Calu3 (cell line): Measurements from ENCODE around the gene WLS. TPM values are rescaled to one million over a fixed set of nuclear protein-coding genes. Genes with fewer than 3 reads are reported as not detected.

ENCODE experiments used
- BruUV-seq: library from RNA; stranded (reverse); fragments of 400-500 nt; replicated peaks from 2 replicates; lab custom pipeline; 2021; lab: Mats Ljungman, UMichigan
- CTCF ChIA-PET: fragments of 300-600 bp; sonication (Branson Sonifier 250); formaldehyde crosslinking; loops from one replicate; lab custom pipeline; 2022; ENCODE audit warnings: antibody characterized with exemption; lab: Charles Lee
- DNase-seq: peaks from one replicate; pipeline ENCODE4 v3.0.0; 2022
- H3K27ac Mint-ChIP-seq: one replicate; pipeline ENCODE4 v1.8.0; 2022; ENCODE audit warnings: mixed read lengths; ENCODE audit not compliant: unreplicated experiment
- H3K27me3 Mint-ChIP-seq: one replicate; pipeline ENCODE4 v1.8.0; 2022; ENCODE audit warnings: mixed read lengths; ENCODE audit not compliant: unreplicated experiment
- H3K36me3 Mint-ChIP-seq: one replicate; pipeline ENCODE4 v1.8.0; 2022; ENCODE audit warnings: mild to moderate bottlenecking, moderate library complexity, mixed read lengths; ENCODE audit not compliant: insufficient read depth, unreplicated experiment
- H3K4me1 Mint-ChIP-seq: one replicate; pipeline ENCODE4 v1.8.0; 2022; ENCODE audit warnings: mild to moderate bottlenecking, low read depth, mixed read lengths; ENCODE audit not compliant: unreplicated experiment
- H3K4me3 Mint-ChIP-seq: one replicate; pipeline ENCODE4 v1.8.0; 2022; ENCODE audit warnings: mild to moderate bottlenecking, low read depth, moderate library complexity, mixed read lengths; ENCODE audit not compliant: unreplicated experiment
- H3K9me3 Mint-ChIP-seq: one replicate; pipeline ENCODE4 v1.8.0; 2022; ENCODE audit warnings: low read depth, mixed read lengths; ENCODE audit not compliant: unreplicated experiment
- intact Hi-C: fragments of 100-400 bp; cut with micrococcal nuclease; formaldehyde crosslinking; loops from one replicate; pipeline ENCODE4 v1.10.0; 2022; ENCODE audit not compliant: unreplicated experiment
- total RNA-seq: library from RNA; stranded (reverse); gene quantifications from 2 replicates; pipeline ENCODE4 v1.2.3, GENCODE V29; 2022
- TF ChIP-seq, protein P1 (sequence below): fragments of 200-600 bp; IDR thresholded peaks from one replicate; pipeline ENCODE4 v1.8.0; 2022; ENCODE audit warnings: antibody characterized with exemption; ENCODE audit not compliant: unreplicated experiment

The WLS gene
- total RNA-seq, 1 experiment from 2014 or later, result 50.9 TPM

- intact Hi-C loops, result loop anchor here (2.0 kb wide), 1 partner anchor 29 kb away; no protein-coding TSS in a partner anchor
- peak; percentile 49 for DNase-seq
- BruUV-seq, result no TSS peak
- H3K4me1 Mint-ChIP-seq, result peaks cover 19% of the 10 kb centered on the region
- H3K9me3 Mint-ChIP-seq, result no peaks in the 10 kb centered on the region
- H3K27ac Mint-ChIP-seq, result peak overlapping the region; percentile 83
- peak overlapping the region; percentile 31 for H3K4me3 Mint-ChIP-seq
- CTCF ChIA-PET, result interaction anchor here (0.5 to 1.2 kb wide), 6 partner anchors 12 to 297 kb away, joined by 3 to 6 read pairs (median 3); partner anchors contain the start of gene WLS
- TF ChIP-seq, protein P1, sequence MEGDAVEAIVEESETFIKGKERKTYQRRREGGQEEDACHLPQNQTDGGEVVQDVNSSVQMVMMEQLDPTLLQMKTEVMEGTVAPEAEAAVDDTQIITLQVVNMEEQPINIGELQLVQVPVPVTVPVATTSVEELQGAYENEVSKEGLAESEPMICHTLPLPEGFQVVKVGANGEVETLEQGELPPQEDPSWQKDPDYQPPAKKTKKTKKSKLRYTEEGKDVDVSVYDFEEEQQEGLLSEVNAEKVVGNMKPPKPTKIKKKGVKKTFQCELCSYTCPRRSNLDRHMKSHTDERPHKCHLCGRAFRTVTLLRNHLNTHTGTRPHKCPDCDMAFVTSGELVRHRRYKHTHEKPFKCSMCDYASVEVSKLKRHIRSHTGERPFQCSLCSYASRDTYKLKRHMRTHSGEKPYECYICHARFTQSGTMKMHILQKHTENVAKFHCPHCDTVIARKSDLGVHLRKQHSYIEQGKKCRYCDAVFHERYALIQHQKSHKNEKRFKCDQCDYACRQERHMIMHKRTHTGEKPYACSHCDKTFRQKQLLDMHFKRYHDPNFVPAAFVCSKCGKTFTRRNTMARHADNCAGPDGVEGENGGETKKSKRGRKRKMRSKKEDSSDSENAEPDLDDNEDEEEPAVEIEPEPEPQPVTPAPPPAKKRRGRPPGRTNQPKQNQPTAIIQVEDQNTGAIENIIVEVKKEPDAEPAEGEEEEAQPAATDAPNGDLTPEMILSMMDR, result no peak
- H3K27me3 Mint-ChIP-seq, result no peaks in the 10 kb centered on the region
- peaks cover 6% of the 10 kb centered on the region for H3K36me3 Mint-ChIP-seq
Observed at GRCh38 chr1:68145418-68146126, 86.8 kb downstream of the WLS start.

DNA sequence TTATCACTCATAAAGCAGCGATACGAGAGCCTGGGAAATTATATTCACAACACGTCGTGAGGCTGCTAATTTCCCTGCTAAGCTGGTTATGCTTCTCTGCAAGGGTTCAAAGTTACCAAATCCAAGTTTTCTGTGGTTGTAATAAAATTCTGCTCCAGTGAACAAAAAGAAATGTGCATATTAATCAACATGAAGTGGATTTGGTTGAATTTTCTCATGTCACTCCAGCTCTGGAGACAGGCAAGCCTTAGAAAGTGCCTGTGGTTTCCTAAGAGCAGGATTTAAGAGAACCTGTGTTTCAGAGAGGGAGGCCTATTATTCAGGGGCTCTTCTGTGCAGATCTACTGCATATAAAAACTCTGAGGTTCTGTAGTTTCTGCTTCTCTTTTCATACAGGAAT lies 87.5 kb downstream of the WLS start:
- Mint-ChIP-seq H3K36me3 (peaks cover 6% of the 10 kb centered on the region), H3K27me3 (no peaks in the 10 kb centered on the region), H3K4me3 (no peak overlapping the region), H3K9me3 (no peaks in the 10 kb centered on the region), H3K27ac (peak overlapping the region; percentile 83), H3K4me1 (peaks cover 19% of the 10 kb centered on the region)
- BruUV-seq, result no TSS peak
- TF ChIP-seq, protein P1, result no peak
- no peak for DNase-seq
- intact Hi-C loops, result loop anchor here (2.0 kb wide), 1 partner anchor 30 kb away; no protein-coding TSS in a partner anchor
- CTCF ChIA-PET, result interaction anchor here (0.5 to 1.2 kb wide), 3 partner anchors 13 to 94 kb away, joined by 3 to 6 read pairs (median 5); partner anchors contain the start of gene WLS

- no peak for DNase-seq
- Mint-ChIP-seq H3K4me3 (no peak overlapping the region), H3K27ac (no peak overlapping the region), H3K36me3 (peaks cover 6% of the 10 kb centered on the region), H3K9me3 (no peaks in the 10 kb centered on the region), H3K4me1 (peaks cover 19% of the 10 kb centered on the region), H3K27me3 (no peaks in the 10 kb centered on the region)
- BruUV-seq, result no TSS peak
- intact Hi-C loops, result loop anchor here (2.0 kb wide), 1 partner anchor 31 kb away; no protein-coding TSS in a partner anchor
- CTCF ChIA-PET, result no interaction called here
- TF ChIP-seq, protein P1, result no peak
Observed at GRCh38 chr1:68143633-68144032, 88.7 kb downstream of the WLS start.

- H3K27ac Mint-ChIP-seq, result no peak overlapping the region
- no TSS peak for BruUV-seq
- no peak overlapping the region for H3K4me3 Mint-ChIP-seq
- intact Hi-C loops, result no loop called here
- no peaks in the 10 kb centered on the region for H3K9me3 Mint-ChIP-seq
- H3K27me3 Mint-ChIP-seq, result no peaks in the 10 kb centered on the region
- no peak for DNase-seq
- TF ChIP-seq, protein P1, result no peak
- CTCF ChIA-PET, result no interaction called here
- peaks cover 19% of the 10 kb centered on the region for H3K4me1 Mint-ChIP-seq
- H3K36me3 Mint-ChIP-seq, result peaks cover 6% of the 10 kb centered on the region
Observed at GRCh38 chr1:68142461-68142860, 89.9 kb downstream of the WLS start.
